ENCODE results near the gene TMEM18.

Gene TMEM18

GRCh38 chr2:650343-651310 lies 26.6 kb downstream of the TMEM18 start:
- Histone ChIP-seq H3K4me1 (ENCODE audit: control insufficient read depth, insufficient read depth, low read length) (no peaks in the 10 kb centered on the region), H3K4me3 (ENCODE audit: low read depth, low read length) (no peak overlapping the region), H3K36me3 (ENCODE audit: control insufficient read depth in 2 of 2, insufficient read depth in 1 of 2, low read length in 2 of 2) (no peaks in the 10 kb centered on the region), H3K27ac (ENCODE audit: extremely low read depth, low read depth, low read length) (no peak overlapping the region), H3K9me3 (ENCODE audit: control insufficient read depth, insufficient read depth, low read depth, low read length) (no peaks in the 10 kb centered on the region)
- TF ChIP-seq ZNF791 (tag by site-specific recombination; IDR thresholded peaks at IDR 0.05) (no peak), ZNF335 (tag by site-specific recombination; conservative IDR thresholded peaks at IDR 0.05) (no peak), KLF7 (tag by site-specific recombination; IDR thresholded peaks at IDR 0.05; ENCODE audit: borderline replicate concordance) (no peak), ZNF48 (tag by site-specific recombination; IDR thresholded peaks at IDR 0.05) (no peak), ZNF621 (tag by site-specific recombination; IDR thresholded peaks at IDR 0.05) (no peak), YY2 (tag by site-specific recombination; IDR thresholded peaks at IDR 0.05) (no peak), CTCF (tag by site-specific recombination; IDR thresholded peaks at IDR 0.05) (no peak), ZNF324 (tag by site-specific recombination; IDR thresholded peaks at IDR 0.05) (no peak), ZNF292 (tag by site-specific recombination; IDR thresholded peaks at IDR 0.05; ENCODE audit: borderline replicate concordance, low read depth) (no peak), ZNF692 (tag by site-specific recombination; IDR thresholded peaks at IDR 0.05) (no peak), GLI4 (tag by site-specific recombination; IDR thresholded peaks at IDR 0.05) (no peak)
- ChIA-PET POLR2A (no interaction called here), CTCF (no interaction called here)

GRCh38 chr2:649426-650342 lies 27.5 kb downstream of the TMEM18 start:
- H3K27ac ChIP-seq (ENCODE audit: extremely low read depth, low read depth, low read length) = no peak overlapping the region
- CTCF ChIA-PET = interaction anchor here (0.6 kb wide), 1 partner anchor 9 kb away, joined by 4 read pairs; no protein-coding TSS in a partner anchor

GRCh38 chr2:648476-649424 lies 28.5 kb downstream of the TMEM18 start:
- Histone ChIP-seq H3K9me3 (ENCODE audit: control insufficient read depth, insufficient read depth, low read depth, low read length) (no peaks in the 10 kb centered on the region), H3K27ac (ENCODE audit: extremely low read depth, low read depth, low read length) (no peak overlapping the region), H3K4me3 (ENCODE audit: low read depth, low read length) (no peak overlapping the region), H3K36me3 (ENCODE audit: control insufficient read depth in 2 of 2, insufficient read depth in 1 of 2, low read length in 2 of 2) (no peaks in the 10 kb centered on the region), H3K4me1 (ENCODE audit: control insufficient read depth, insufficient read depth, low read length) (no peaks in the 10 kb centered on the region)
- ChIA-PET CTCF (interaction anchor here (0.6 kb wide), 1 partner anchor 10 kb away, joined by 4 read pairs; no protein-coding TSS in a partner anchor), POLR2A (no interaction called here)
- no peak for TF ChIP-seq SP2 (tag by site-specific recombination; IDR thresholded peaks at IDR 0.05)
- TF ChIP-seq ZNF670 (tag by site-specific recombination; IDR thresholded peaks at IDR 0.05; ENCODE audit: low read depth) = no peak
- no peak for TF ChIP-seq ZNF146 (tag by site-specific recombination; IDR thresholded peaks at IDR 0.05)
- TF ChIP-seq ZNF292 (tag by site-specific recombination; IDR thresholded peaks at IDR 0.05; ENCODE audit: borderline replicate concordance, low read depth) = no peak
- TF ChIP-seq ZNF660 (tag by site-specific recombination; IDR thresholded peaks at IDR 0.05) = no peak
- no peak for TF ChIP-seq ZBTB44 (tag by site-specific recombination; IDR thresholded peaks at IDR 0.05)
- no peak for TF ChIP-seq ZSCAN30 (tag by site-specific recombination; IDR thresholded peaks at IDR 0.05)
- TF ChIP-seq ZBTB1 (tag by site-specific recombination; IDR thresholded peaks at IDR 0.05) = no peak
- TF ChIP-seq ZNF132 (tag by site-specific recombination; IDR thresholded peaks at IDR 0.05; ENCODE audit: borderline replicate concordance) = no peak
- no peak for TF ChIP-seq ZNF391 (tag by site-specific recombination; IDR thresholded peaks at IDR 0.05; ENCODE audit: borderline replicate concordance, low read depth)

More at GRCh38 chr2:649426-650342, 27.5 kb downstream of the TMEM18 start:
- Histone ChIP-seq H3K9me3 (ENCODE audit: control insufficient read depth, insufficient read depth, low read depth, low read length) (no peaks in the 10 kb centered on the region), H3K4me3 (ENCODE audit: low read depth, low read length) (no peak overlapping the region), H3K36me3 (ENCODE audit: control insufficient read depth in 2 of 2, insufficient read depth in 1 of 2, low read length in 2 of 2) (no peaks in the 10 kb centered on the region), H3K4me1 (ENCODE audit: control insufficient read depth, insufficient read depth, low read length) (no peaks in the 10 kb centered on the region)
- TF ChIP-seq ZNF169 (tag by site-specific recombination; IDR thresholded peaks at IDR 0.05) = no peak
- no peak for TF ChIP-seq SP2 (tag by site-specific recombination; IDR thresholded peaks at IDR 0.05)
- TF ChIP-seq ZBTB17 (tag by site-specific recombination; IDR thresholded peaks at IDR 0.05) = no peak
- TF ChIP-seq ZNF10 (tag by site-specific recombination; IDR thresholded peaks at IDR 0.05) = no peak
- no peak for TF ChIP-seq GFI1B (tag by site-specific recombination; IDR thresholded peaks at IDR 0.05)
- no peak for TF ChIP-seq ZNF23 (tag by site-specific recombination; IDR thresholded peaks at IDR 0.05; ENCODE audit: borderline replicate concordance)
- TF ChIP-seq ZNF133 (tag by site-specific recombination; IDR thresholded peaks at IDR 0.05) = no peak
- POLR2A ChIA-PET = no interaction called here

Data from HEK293 (cell line).